H9 (cell line): ENCODE measurements around the gene STPG1. TPM values are rescaled to one million over a fixed set of nuclear protein-coding genes. Genes with fewer than 3 reads are reported as not detected.
A peak's percentile ranks its signal among the peaks of the same experiment; 100 is the strongest.

Experiments
- DNase-seq: peaks from one replicate; pipeline ENCODE4 v3.0.0-alpha.2; 2017
- H2AFZ ChIP-seq: one replicate; pipeline ENCODE4 v1.6.1; 2013; ENCODE audit warnings: mild to moderate bottlenecking, low read length, control low read depth, moderate library complexity
- H2AK5ac ChIP-seq: 2 replicates; pipeline ENCODE4 v1.6.1; 2013; ENCODE audit warnings: low read length, control low read depth, mixed read lengths; ENCODE audit not compliant: insufficient read length
- H2BK120ac ChIP-seq: one replicate; pipeline ENCODE4 v1.6.1; 2013; ENCODE audit warnings: low read depth, mild to moderate bottlenecking, low read length, control low read depth, inconsistent platforms; ENCODE audit not compliant: poor library complexity, severe bottlenecking
- H2BK12ac ChIP-seq: 2 replicates; pipeline ENCODE4 v1.6.1; 2013; ENCODE audit warnings: low read length, control low read depth, mixed read lengths, low read depth; ENCODE audit not compliant: insufficient read length
- H2BK15ac ChIP-seq: 2 replicates; pipeline ENCODE4 v1.6.1; 2013; ENCODE audit warnings: low read depth, low read length, control low read depth
- H2BK20ac ChIP-seq: one replicate; pipeline ENCODE4 v1.6.1; 2013; ENCODE audit warnings: low read depth, mild to moderate bottlenecking, low read length, control low read depth, inconsistent platforms; ENCODE audit not compliant: poor library complexity, severe bottlenecking
- H2BK5ac ChIP-seq: 2 replicates; pipeline ENCODE4 v1.6.1; 2013; ENCODE audit warnings: low read length, control low read depth, mixed read lengths; ENCODE audit not compliant: insufficient read length
- H3K14ac ChIP-seq: 2 replicates; pipeline ENCODE4 v1.6.1; 2013; ENCODE audit warnings: low read length, control low read depth; ENCODE audit not compliant: insufficient read depth
- H3K18ac ChIP-seq: 2 replicates; pipeline ENCODE4 v1.6.1; 2013; ENCODE audit warnings: low read depth, mild to moderate bottlenecking, mixed read lengths, low read length, control low read depth; ENCODE audit not compliant: insufficient read length
- H3K23ac ChIP-seq: 2 replicates; pipeline ENCODE4 v1.6.1; 2013; ENCODE audit warnings: low read length, control low read depth, mixed read lengths, low read depth; ENCODE audit not compliant: insufficient read length
- H3K23me2 ChIP-seq: 2 replicates; pipeline ENCODE4 v1.6.1; 2013; ENCODE audit warnings: low read depth, mild to moderate bottlenecking, mixed read lengths, low read length, control low read depth; ENCODE audit not compliant: insufficient read length, poor library complexity, severe bottlenecking
- H3K27ac ChIP-seq: 2 replicates; pipeline ENCODE4 v1.5.1; 2013; ENCODE audit warnings: low read length, control low read depth, mixed read lengths, low read depth; ENCODE audit not compliant: insufficient read length
- H3K27me3 ChIP-seq: 2 replicates; pipeline ENCODE4 v1.6.1; 2013; ENCODE audit warnings: low read length, control low read depth, inconsistent platforms; ENCODE audit not compliant: insufficient read depth
- H3K4ac ChIP-seq: 2 replicates; pipeline ENCODE4 v1.6.1; 2013; ENCODE audit warnings: low read depth, mild to moderate bottlenecking, control low read depth, inconsistent platforms, low read length, moderate library complexity
- H3K4me1 ChIP-seq: 2 replicates; pipeline ENCODE4 v1.6.1; 2013; ENCODE audit warnings: low read length, control low read depth, inconsistent platforms; ENCODE audit not compliant: insufficient read depth
- H3K4me2 ChIP-seq: 2 replicates; pipeline ENCODE4 v1.6.1; 2013; ENCODE audit warnings: low read length, control low read depth, mixed read lengths; ENCODE audit not compliant: insufficient read length, insufficient read depth
- H3K56ac ChIP-seq: 2 replicates; pipeline ENCODE4 v1.6.1; 2013; ENCODE audit warnings: low read depth, mild to moderate bottlenecking, mixed read lengths, low read length, control low read depth; ENCODE audit not compliant: insufficient read length
- H3K79me1 ChIP-seq: 2 replicates; pipeline ENCODE4 v1.6.1; 2013; ENCODE audit warnings: low read depth, mild to moderate bottlenecking, moderate library complexity, low read length, control low read depth, inconsistent platforms; ENCODE audit not compliant: insufficient read depth, poor library complexity, severe bottlenecking
- H3K79me2 ChIP-seq: 2 replicates; pipeline ENCODE4 v1.6.1; 2013; ENCODE audit warnings: low read length, control low read depth, inconsistent platforms; ENCODE audit not compliant: insufficient read depth
- H3K9ac ChIP-seq: 2 replicates; pipeline ENCODE4 v1.6.1; 2013; ENCODE audit warnings: low read length, control low read depth, mixed read lengths; ENCODE audit not compliant: insufficient read length; ENCODE audit errors: extremely low read depth
- H3K9me3 ChIP-seq: one replicate; pipeline ENCODE4 v1.6.1; 2013; ENCODE audit warnings: low read depth, low read length, inconsistent platforms; ENCODE audit not compliant: control insufficient read depth
- H3T11ph ChIP-seq: one replicate; pipeline ENCODE4 v1.6.1; 2013; ENCODE audit warnings: mild to moderate bottlenecking, low read length, control low read depth, inconsistent platforms
- H4K20me1 ChIP-seq: one replicate; pipeline ENCODE4 v1.6.1; 2013; ENCODE audit not compliant: control insufficient read depth, insufficient read length, insufficient read depth
- H4K5ac ChIP-seq: 2 replicates; pipeline ENCODE4 v1.6.1; 2013; ENCODE audit warnings: low read depth, mild to moderate bottlenecking, mixed read lengths, low read length, control low read depth; ENCODE audit not compliant: insufficient read length
- H4K8ac ChIP-seq: replicated peaks from 2 replicates; pipeline ENCODE4 v1.6.1; 2013; ENCODE audit warnings: low read length, control low read depth, mixed read lengths, low read depth; ENCODE audit not compliant: insufficient read length
- H4K91ac ChIP-seq: 2 replicates; pipeline ENCODE4 v1.6.1; 2013; ENCODE audit warnings: low read depth, mild to moderate bottlenecking, moderate library complexity, mixed read lengths, low read length, control low read depth; ENCODE audit not compliant: insufficient read length
- H3K27ac Mint-ChIP-seq, 3 experiments: 2 replicates in 2 of 3; 3 replicates in 1 of 3; pipeline ENCODE4 v1.8.0; 2020 to 2021; ENCODE audit warnings: mixed read lengths in 3 of 3, mild to moderate bottlenecking in 1 of 3, moderate library complexity in 1 of 3
- H3K27me3 Mint-ChIP-seq: 2 replicates; pipeline ENCODE4 v1.8.0; 2021; ENCODE audit warnings: low read depth, mild to moderate bottlenecking, moderate library complexity, mixed read lengths
- H3K36me3 Mint-ChIP-seq, 3 experiments: 2 replicates in 2 of 3; 3 replicates in 1 of 3; pipeline ENCODE4 v1.8.0; 2020 to 2021; ENCODE audit warnings: low read depth in 3 of 3, mixed read lengths in 3 of 3; ENCODE audit not compliant: insufficient read depth in 1 of 3
- H3K4me1 Mint-ChIP-seq, 2 experiments: 2 replicates each; pipeline ENCODE4 v1.8.0; 2020; ENCODE audit warnings: mixed read lengths in 2 of 2
- H3K4me3 Mint-ChIP-seq, 2 experiments: 2 replicates in 1 of 2; 3 replicates in 1 of 2; pipeline ENCODE4 v1.8.0; 2020 to 2021; ENCODE audit warnings: mild to moderate bottlenecking in 2 of 2, mixed read lengths in 2 of 2, moderate library complexity in 1 of 2
- H3K9me3 Mint-ChIP-seq, 2 experiments: 2 replicates in 1 of 2; 3 replicates in 1 of 2; pipeline ENCODE4 v1.8.0; 2020; ENCODE audit warnings: mild to moderate bottlenecking in 2 of 2, mixed read lengths in 2 of 2, moderate library complexity in 1 of 2
- WGBS: extraction: QIAGEN DNeasy Blood & Tissue Kit; methylation state at CpG from one replicate; pipeline ENCODE4 v1.1.7; 2013; ENCODE audit warnings: missing lambda C conversion rate, low lambda C conversion rate, mixed read lengths; ENCODE audit not compliant: insufficient read length; ENCODE audit errors: extremely low coverage; 5-methylcytosine and 5-hydroxymethylcytosine counted together
- total RNA-seq: library from RNA; stranded (reverse); gene quantifications from 2 replicates; pipeline ENCODE4 v1.2.1, GENCODE V29; 2021
- TF ChIP-seq, protein P1 (sequence below): fragments of 200-600 bp; sonication (generic); conservative IDR thresholded peaks from 3 replicates; pipeline ENCODE4 v1.8.0; 2021; ENCODE audit warnings: antibody characterized with exemption, mild to moderate bottlenecking

STPG1 gene
- total RNA-seq, 1 experiment from 2014 or later = 8.3 TPM

DNA sequence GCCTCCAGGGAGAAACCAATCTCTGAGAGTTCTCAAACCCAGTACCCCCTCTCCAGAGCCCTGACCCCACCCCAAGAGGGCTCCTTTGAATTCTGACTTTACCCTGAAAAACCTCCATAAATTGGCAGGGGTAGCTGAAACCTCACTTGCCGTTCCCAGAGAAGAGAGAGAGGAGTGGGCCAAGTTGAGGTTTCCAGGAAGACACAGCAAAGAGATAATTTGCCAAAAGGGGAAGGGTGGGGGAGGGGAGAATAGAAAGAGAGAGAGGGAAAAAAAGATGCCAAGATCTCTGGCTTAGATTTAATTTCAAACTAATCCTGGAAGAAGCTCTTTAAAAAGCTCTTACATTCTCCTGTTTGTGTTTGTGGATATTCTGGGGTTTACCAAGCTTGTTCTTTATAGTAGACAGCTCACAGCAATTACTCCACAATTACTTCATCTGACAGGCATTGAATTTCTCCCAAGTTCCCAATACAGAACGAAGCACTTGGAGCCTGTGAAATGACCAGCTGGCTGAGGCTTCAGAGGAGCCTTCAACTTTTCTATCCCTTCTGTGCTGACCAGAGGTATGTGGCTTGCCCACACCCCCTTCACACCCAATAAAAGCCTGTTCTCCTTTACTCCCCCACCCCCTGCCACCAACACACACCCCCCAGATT, 95.5 kb downstream of the STPG1 start:
- no CpG with 5 or more reads among the region's 2 CpGs for WGBS
- peaks cover 42 to 58% of the 10 kb centered on the region in 2 experiments for H3K4me1 Mint-ChIP-seq
- no peak overlapping the region; a peak in 1 of 5 replicates for H3K4me3 Mint-ChIP-seq

More for the DNA sequence above, 95.5 kb downstream of the STPG1 start:
- Histone ChIP-seq H2AK5ac (no peak overlapping the region), H3K9ac (no peak overlapping the region), H3K27me3 (peaks cover 8% of the 10 kb centered on the region; the same call in 1 of the 2 replicates), H3T11ph (no peak overlapping the region), H2BK120ac (no peak overlapping the region), H4K20me1 (peaks cover 3% of the 10 kb centered on the region), H3K9me3 (no peaks in the 10 kb centered on the region), H3K79me2 (no peaks in the 10 kb centered on the region), H3K4me1 (no peaks in the 10 kb centered on the region), H4K5ac (no peak overlapping the region), H4K8ac (no peak overlapping the region), H3K56ac (no peak overlapping the region), H3K4me2 (no peak overlapping the region), H3K23ac (no peak overlapping the region), H3K23me2 (peaks cover 15% of the 10 kb centered on the region), H3K14ac (no peak overlapping the region), H2BK12ac (no peak overlapping the region), H3K27ac (no peak overlapping the region), H2BK5ac (no peak overlapping the region), H3K18ac (no peak overlapping the region), H2BK15ac (no peak overlapping the region), H3K79me1 (no peaks in the 10 kb centered on the region), H4K91ac (no peak overlapping the region), H2BK20ac (no peak overlapping the region), H3K4ac (no peak overlapping the region), H2AFZ (no peak overlapping the region)
- TF ChIP-seq, protein P1, sequence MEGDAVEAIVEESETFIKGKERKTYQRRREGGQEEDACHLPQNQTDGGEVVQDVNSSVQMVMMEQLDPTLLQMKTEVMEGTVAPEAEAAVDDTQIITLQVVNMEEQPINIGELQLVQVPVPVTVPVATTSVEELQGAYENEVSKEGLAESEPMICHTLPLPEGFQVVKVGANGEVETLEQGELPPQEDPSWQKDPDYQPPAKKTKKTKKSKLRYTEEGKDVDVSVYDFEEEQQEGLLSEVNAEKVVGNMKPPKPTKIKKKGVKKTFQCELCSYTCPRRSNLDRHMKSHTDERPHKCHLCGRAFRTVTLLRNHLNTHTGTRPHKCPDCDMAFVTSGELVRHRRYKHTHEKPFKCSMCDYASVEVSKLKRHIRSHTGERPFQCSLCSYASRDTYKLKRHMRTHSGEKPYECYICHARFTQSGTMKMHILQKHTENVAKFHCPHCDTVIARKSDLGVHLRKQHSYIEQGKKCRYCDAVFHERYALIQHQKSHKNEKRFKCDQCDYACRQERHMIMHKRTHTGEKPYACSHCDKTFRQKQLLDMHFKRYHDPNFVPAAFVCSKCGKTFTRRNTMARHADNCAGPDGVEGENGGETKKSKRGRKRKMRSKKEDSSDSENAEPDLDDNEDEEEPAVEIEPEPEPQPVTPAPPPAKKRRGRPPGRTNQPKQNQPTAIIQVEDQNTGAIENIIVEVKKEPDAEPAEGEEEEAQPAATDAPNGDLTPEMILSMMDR = no peak
- Mint-ChIP-seq H3K36me3 (no peaks in the 10 kb centered on the region), H3K9me3 (no peaks in the 10 kb centered on the region; a peak in 1 of 5 replicates), H3K27me3 (peaks cover 32% of the 10 kb centered on the region), H3K27ac (0 out of 7 replicates have a peak overlapping the region, but pooled peaks of 1 of the 3 experiments have one; percentile 20)
- DNase-seq = no peak
